HL-60 (cell line): Measurements from ENCODE around the gene TGIF1.

Experiments
- DNase-seq, 2 experiments: peaks; one replicate each; pipeline ENCODE4 v3.0.0-alpha.2; 2010 to 2020; ENCODE audit warnings: low read depth in 1 of 2, low spot score in 1 of 2
- H3K27ac ChIP-seq: fragments of 250-450 bp; sonication (Bioruptor Pico); replicated peaks from 2 replicates; pipeline ENCODE4 v1.5.1; 2020; ENCODE audit warnings: mild to moderate bottlenecking, moderate library complexity
- H3K27me3 ChIP-seq: fragments of 250-450 bp; sonication (Bioruptor Pico); 2 replicates; pipeline ENCODE4 v1.5.1; 2021; ENCODE audit warnings: mild to moderate bottlenecking, moderate library complexity; ENCODE audit not compliant: insufficient read depth, poor library complexity, severe bottlenecking
- H3K4me3 ChIP-seq: replicated peaks from 2 replicates; pipeline ENCODE4 v1.5.1; 2011; ENCODE audit warnings: mild to moderate bottlenecking, control low read depth, low read length; ENCODE audit not compliant: insufficient read depth
- CTCF ChIP-seq: IDR thresholded peaks from one replicate; pipeline ENCODE4 v1.5.1; 2011; ENCODE audit warnings: low read length, control low read depth, inconsistent platforms; ENCODE audit not compliant: insufficient read depth
- GABPA ChIP-seq: IDR thresholded peaks from 2 replicates; pipeline ENCODE4 v1.6.1; 2012; ENCODE audit warnings: low read depth
- POLR2AphosphoS5 ChIP-seq: IDR thresholded peaks from 2 replicates; pipeline ENCODE4 v1.6.1; 2012; ENCODE audit warnings: low read depth
- REST ChIP-seq: IDR thresholded peaks from 2 replicates; pipeline ENCODE4 v1.6.1; 2012; ENCODE audit warnings: low read depth; ENCODE audit not compliant: insufficient replicate concordance
- SPI1 ChIP-seq: IDR thresholded peaks from 2 replicates; pipeline ENCODE4 v1.6.1; 2012; ENCODE audit warnings: low read depth, mild to moderate bottlenecking, borderline replicate concordance

Gene TGIF1

GRCh38 chr18:3448838-3449511 is 997 bp upstream of the TGIF1 start:
- H3K4me3 ChIP-seq = peak overlapping the region; percentile 55
- peak; percentile 98 to 100 for DNase-seq

GRCh38 chr18:3449512-3450011 is 410 bp upstream of the TGIF1 start:
- Histone ChIP-seq H3K27me3 (no peaks in the 10 kb centered on the region), H3K4me3 (peak overlapping the region; percentile 92), H3K27ac (peak overlapping the region; percentile 95)
- DNase-seq = no peak
- TF ChIP-seq GABPA (no peak; the same call in 1 of the 2 replicates), POLR2AphosphoS5 (peak; percentile 84)

More at GRCh38 chr18:3448838-3449511, 997 bp upstream of the TGIF1 start:
- TF ChIP-seq CTCF = no peak
- TF ChIP-seq POLR2AphosphoS5 = 0 out of 2 replicates have a peak, but pooled peaks have one; percentile 80
- peak; percentile 55 for TF ChIP-seq REST
- TF ChIP-seq GABPA = 0 out of 2 replicates have a peak, but pooled peaks have one; percentile 21
- TF ChIP-seq SPI1 = peak; percentile 22; the same call in 1 of the 2 replicates
- Histone ChIP-seq H3K27ac (peak overlapping the region; percentile 95), H3K27me3 (no peaks in the 10 kb centered on the region)

- DNase-seq = no peak
- peak overlapping the region; percentile 95 for H3K27ac ChIP-seq
- no peaks in the 10 kb centered on the region for H3K27me3 ChIP-seq
- TF ChIP-seq REST (no peak), CTCF (no peak), SPI1 (no peak), POLR2AphosphoS5 (no peak), GABPA (no peak)
- peak overlapping the region; percentile 92 for H3K4me3 ChIP-seq
Measured at GRCh38 chr18:3450799-3451182, 819 bp downstream of the TGIF1 start.

GRCh38 chr18:3451183-3451988 is 1.4 kb downstream of the TGIF1 start:
- H3K27me3 ChIP-seq = no peaks in the 10 kb centered on the region
- peak; percentile 77 to 85 for DNase-seq
- H3K4me3 ChIP-seq = peak overlapping the region; percentile 92
- H3K27ac ChIP-seq = peak overlapping the region; percentile 95
- TF ChIP-seq POLR2AphosphoS5 (peak; percentile 38; the same call in 1 of the 2 replicates), GABPA (0 out of 2 replicates have a peak, but pooled peaks have one; percentile 24), SPI1 (no peak)
